Prostate gland (tissue), 2 donors: ENCODE data around the gene CHCHD6.
A peak's percentile ranks its signal among the peaks of the same experiment; 100 is the strongest.

ENCODE experiments used
- CTCF ChIP-seq, 4 experiments: fragments of 200-600 bp in 2 of 4; fragments of 450-650 bp in 2 of 4; sonication (generic) in 2 of 4; IDR thresholded peaks; 1 replicate in 3 of 4; 2 replicates in 1 of 4; pipeline ENCODE4 v1.5.1; 2016 to 2019; ENCODE audit warnings: antibody characterized with exemption in 4 of 4, mild to moderate bottlenecking in 2 of 4, moderate library complexity in 2 of 4
- POLR2AphosphoS5 ChIP-seq: sonication (generic); formaldehyde crosslinking; IDR thresholded peaks from one replicate; pipeline ENCODE4 v1.6.1; 2017; ENCODE audit warnings: antibody characterized with exemption

GRCh38 chr3:126703512-126704493 lies at the start of gene CHCHD6:
- TF ChIP-seq CTCF (IDR thresholded peaks at IDR 0.05) (no peak), POLR2AphosphoS5 (peak; percentile 91)
